HEK293T (cell line): ENCODE measurements around the gene CREB3L1.

ENCODE experiments used
- ARNT ChIP-seq: fragments of 450-650 bp; IDR thresholded peaks from 2 replicates; pipeline ENCODE4 v1.6.1; 2017; ENCODE audit warnings: mild to moderate bottlenecking
- FOXA1 ChIP-seq: fragments of 450-650 bp; IDR thresholded peaks from 2 replicates; pipeline ENCODE4 v1.6.1; 2016; ENCODE audit warnings: mild to moderate bottlenecking
- FOXK2 ChIP-seq: fragments of 450-650 bp; IDR thresholded peaks from 2 replicates; pipeline ENCODE4 v1.6.1; 2016; ENCODE audit warnings: mild to moderate bottlenecking
- HDGF ChIP-seq: fragments of 450-650 bp; IDR thresholded peaks from 2 replicates; pipeline ENCODE4 v1.6.1; 2017; ENCODE audit warnings: antibody characterized with exemption, borderline replicate concordance
- L3MBTL2 ChIP-seq: fragments of 450-650 bp; conservative IDR thresholded peaks from 2 replicates; pipeline ENCODE4 v1.6.1; 2016; ENCODE audit warnings: mild to moderate bottlenecking
- SP1 ChIP-seq: fragments of 450-650 bp; IDR thresholded peaks from 2 replicates; pipeline ENCODE4 v1.6.1; 2017
- SUZ12 ChIP-seq: fragments of 450-650 bp; IDR thresholded peaks from 2 replicates; pipeline ENCODE4 v1.6.1; 2016; ENCODE audit warnings: mild to moderate bottlenecking
- TARDBP ChIP-seq: fragments of 450-650 bp; IDR thresholded peaks from 2 replicates; pipeline ENCODE4 v1.6.1; 2016

- TF ChIP-seq SP1 (no peak), FOXK2 (no peak), HDGF (no peak), ARNT (no peak), SUZ12 (no peak), L3MBTL2 (peak; percentile 62), FOXA1 (no peak), TARDBP (no peak)
Measured at GRCh38 chr11:46271875-46272815, 5.3 kb upstream of the CREB3L1 start.
